Glomerular endothelial cell (primary cell): ENCODE data around the gene PCSK6. TPM values are rescaled to one million over a fixed set of nuclear protein-coding genes. Genes with fewer than 3 reads are reported as not detected.
"Not testable (repeated sequence)": the region's sequence is repeated elsewhere in the genome, so short reads cannot be mapped to it uniquely, and the experiment has no call there.

Source experiments
- DNase-seq: peaks from one replicate; pipeline ENCODE4 v3.0.0-alpha.2; 2011; ENCODE audit warnings: low read depth, low spot score; ENCODE audit errors: extremely low read depth
- total RNA-seq: library from RNA; depleted of rRNA; stranded (reverse); fragments of >200 nt; gene quantifications from 2 replicates; pipeline ENCODE4 v1.2.3, GENCODE V29; 2015

Gene PCSK6
- total RNA-seq, 1 donor from 2014 or later = 24.4 TPM

DNA sequence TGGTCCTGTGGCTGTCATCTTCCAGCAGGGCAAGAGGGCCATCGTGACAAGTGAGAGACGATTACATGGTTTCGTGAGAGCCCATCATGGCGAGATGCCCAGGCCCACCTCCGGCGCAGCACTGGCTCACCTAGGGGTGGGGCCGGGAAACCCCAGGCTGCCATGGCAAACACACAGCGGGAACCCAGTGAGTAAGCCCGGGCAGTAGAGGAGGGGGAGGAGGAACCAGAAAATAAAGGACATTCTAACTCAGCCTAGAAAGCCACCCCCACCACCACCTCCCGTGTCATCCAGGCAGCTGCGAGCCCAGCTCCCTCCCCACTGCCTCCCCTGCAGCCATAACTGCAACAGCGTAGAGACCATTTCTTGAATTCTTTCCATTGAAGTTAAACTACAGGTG lies 52.3 kb downstream of the PCSK6 start:
- no peak for DNase-seq

- DNase-seq = no peak
Measured at GRCh38 chr15:101436526-101436925, 53.0 kb downstream of the PCSK6 start.

- DNase-seq = no peak
Measured at GRCh38 chr15:101435761-101436160, 53.7 kb downstream of the PCSK6 start.

DNA sequence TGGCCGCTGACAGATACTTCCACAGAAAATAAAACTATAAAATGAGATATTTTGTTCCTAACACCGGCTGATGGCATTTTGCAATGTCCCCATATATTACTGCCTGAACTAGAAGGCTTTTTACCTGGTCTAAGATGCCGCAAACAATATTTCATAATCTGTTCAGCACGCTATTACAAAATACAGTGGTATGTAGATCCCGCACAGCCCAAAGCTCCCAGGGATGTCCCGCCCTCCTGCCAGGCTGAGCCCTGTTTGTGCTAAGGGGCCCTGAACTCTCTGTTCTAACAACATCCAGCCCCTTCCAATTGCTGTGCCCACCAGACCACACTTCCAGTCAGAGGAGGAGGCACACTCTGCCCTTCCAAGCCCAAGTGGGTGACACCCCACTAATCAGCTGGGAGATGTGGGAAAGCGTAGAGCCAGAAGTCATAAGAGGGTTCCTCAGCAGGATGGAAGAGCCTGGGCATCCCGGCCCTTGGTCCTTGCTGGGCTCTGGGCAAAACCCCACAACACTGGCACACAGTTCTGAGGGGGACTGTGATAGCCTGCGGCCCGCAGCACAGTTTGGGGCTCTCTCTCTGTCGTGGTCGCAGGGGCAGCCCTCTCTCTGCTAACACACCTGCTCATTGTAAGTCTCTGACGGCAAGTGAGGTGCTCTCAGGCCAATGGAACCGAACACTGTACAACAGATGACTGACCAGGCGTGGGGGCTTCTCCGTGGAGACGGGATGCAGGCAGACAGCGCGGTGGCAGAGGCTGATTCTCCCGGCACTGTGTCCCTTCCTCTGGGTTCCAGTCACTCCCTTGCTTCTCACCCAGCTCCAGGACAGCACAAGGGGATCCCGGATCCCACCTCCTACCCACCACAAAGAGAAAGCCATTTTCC lies 55.2 kb downstream of the PCSK6 start:
- no peak for DNase-seq

DNA sequence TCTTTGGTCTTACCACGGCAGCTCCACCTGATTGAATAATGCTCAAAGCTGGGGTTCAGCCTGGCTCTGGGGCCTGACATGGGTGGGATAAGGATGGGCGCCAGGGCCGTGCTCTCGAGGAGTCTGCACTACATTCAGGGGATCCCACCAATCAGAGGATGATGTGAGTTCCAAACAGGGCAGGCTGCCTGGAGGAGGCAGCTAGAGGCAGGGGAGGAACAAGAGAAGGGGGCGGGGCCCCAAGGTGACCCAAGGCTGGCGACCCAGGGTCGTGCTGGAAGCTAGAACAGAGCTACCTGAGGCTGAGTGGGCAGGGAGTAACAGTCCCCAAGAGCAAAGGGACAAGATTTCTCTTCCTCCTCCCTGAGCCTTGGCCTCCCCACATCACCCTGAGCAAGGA lies 56.1 kb downstream of the PCSK6 start:
- no peak for DNase-seq

GRCh38 chr15:101432982-101433381 lies 56.5 kb downstream of the PCSK6 start:
- DNase-seq = no peak

DNA sequence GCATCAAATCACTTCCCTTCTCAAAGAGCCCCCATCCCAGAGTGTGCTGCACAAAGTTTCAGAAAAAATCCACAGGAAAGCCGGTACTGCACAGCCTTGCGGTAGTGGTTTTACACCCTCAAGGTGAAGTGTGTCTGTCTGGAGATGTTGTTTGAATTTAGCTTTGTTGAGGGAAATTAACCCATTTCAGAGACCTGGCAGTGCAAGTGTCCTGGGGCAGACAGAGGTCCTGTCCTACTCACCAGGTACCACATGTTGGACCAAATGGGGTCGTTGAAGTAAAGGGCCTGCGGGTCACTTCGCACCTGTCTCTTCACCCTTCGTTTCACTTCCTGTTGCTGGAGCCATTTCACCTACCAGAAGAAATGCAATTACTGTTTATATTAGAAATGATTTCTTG lies 57.8 kb downstream of the PCSK6 start:
- DNase-seq = no peak

DNA sequence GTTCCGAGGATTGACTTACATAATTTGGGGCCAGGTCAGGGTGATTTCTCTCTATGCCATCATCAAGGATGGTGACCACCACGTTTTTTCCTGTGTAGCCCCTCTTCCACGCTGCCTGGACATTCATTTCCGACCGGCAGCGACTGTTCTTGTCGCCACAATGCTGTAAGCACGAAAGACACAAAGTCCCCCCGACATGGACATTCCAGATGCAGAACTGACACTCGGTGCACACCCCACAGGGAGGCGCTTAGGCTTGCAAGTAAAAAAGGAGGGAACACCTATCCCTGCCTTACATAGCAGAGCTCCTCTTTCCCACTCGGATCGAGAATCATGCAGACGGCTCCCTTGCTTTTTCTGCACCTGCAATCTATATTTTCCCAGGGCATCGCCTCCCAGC lies 58.2 kb downstream of the PCSK6 start:
- DNase-seq = no peak

GRCh38 chr15:101429646-101430045 lies 59.9 kb downstream of the PCSK6 start:
- DNase-seq = no peak

DNA sequence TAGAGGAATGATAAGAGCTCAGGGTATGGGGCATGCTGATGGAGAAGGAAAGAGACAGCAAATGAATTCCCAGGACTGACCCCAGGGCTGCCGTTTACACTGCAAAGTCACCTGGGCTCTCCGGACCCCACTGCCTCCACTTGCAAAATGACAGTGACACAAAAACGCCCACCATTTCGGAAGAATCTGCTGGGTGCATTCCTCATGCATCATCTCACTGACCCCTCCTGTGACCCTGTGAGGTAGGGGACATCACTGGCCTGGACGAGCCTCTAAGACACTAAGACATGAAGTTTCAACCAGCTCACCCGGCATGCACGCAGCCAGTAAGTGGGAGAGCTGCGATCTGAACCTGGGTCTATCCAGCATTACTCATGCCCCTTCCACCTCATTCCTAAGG lies 60.3 kb downstream of the PCSK6 start:
- no peak for DNase-seq

DNA sequence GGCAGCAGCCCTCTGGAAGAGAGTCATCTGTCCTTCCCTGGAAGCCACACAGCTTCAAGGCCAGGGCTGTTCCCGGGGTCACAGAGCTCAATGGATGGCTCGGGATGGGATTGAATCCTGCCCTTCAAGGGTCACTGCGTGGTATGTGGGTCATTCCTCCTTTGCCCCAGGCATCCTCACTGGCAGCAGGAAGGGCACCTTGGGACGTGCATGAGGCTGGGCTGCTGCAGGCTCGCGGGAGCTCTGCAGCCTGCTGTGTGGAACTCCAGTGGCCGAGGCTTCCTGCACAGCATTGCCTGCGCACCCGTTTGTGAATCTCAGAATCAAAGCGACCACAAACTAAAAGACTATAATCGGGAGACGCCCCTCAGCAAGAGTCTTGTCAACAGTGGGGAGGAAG lies 60.7 kb downstream of the PCSK6 start:
- no peak for DNase-seq

DNA sequence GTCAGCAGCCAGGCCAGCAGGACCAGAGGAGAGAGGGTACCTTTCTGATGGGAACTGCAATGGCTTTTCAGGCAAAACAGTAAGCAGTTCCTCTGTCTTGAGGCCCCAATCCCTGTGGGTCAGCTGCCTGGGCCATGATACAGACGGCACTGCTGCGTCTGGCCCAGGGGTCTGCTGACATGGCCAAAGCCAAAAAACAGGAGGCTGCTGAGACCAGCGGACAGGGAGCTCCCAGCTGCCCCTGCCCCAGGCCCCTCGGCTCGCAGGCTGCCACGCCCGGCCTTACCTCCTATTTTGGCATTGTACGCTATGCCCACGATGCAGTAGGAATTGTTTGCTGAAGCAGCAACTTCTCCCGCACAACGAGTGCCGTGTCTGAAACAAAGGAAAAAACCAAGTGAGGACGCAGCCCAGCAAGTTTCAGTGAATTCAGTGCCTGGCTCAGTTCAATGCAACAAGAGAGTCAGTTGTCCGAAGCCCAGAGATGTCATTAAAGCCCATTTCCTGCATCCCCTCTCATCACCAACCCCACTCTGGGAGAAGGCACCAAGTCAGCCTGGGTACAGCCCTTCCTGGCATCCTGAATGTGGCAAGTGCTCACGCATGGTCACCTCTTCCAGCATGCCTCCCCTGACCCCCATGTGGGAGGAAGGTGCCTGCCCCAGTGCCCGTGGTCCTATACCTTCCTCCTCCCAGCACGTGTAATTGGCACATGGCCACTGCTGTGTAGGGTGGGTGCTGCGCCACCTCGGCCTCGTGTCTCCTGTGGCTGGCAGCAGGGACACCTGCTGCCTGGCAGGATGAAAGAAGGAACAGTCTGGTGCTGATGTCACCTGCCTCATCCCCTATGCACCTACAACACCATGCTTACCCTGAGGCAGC lies 61.7 kb downstream of the PCSK6 start:
- DNase-seq = no peak

DNA sequence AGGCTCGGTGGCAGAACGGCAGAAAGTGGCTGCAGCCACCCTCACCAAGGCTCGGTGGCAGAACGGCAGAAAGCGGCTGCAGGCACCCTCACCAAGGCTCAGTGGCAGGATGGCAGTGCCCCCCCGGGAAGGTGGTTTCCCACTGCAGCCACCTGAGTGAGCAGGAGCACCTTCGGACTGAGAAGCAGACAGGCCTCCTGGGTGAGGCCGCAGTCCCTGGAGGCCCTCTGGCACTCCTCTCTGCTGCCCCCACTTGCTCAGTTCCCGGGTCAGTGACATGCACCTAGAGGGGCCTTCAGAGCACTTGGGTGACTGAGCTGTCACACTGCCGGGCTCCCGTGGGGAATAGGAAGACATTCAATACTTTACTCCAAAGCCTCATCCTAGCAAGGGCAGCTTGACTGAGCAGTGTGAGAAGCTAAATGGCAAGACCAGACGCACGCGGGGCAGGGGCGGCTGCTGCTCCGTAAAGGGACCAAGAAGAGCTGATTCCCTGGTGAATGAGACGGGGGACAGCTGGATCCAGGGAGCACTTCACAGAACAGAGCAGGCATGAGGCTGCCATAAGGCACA lies 62.7 kb downstream of the PCSK6 start:
- no peak for DNase-seq

DNA sequence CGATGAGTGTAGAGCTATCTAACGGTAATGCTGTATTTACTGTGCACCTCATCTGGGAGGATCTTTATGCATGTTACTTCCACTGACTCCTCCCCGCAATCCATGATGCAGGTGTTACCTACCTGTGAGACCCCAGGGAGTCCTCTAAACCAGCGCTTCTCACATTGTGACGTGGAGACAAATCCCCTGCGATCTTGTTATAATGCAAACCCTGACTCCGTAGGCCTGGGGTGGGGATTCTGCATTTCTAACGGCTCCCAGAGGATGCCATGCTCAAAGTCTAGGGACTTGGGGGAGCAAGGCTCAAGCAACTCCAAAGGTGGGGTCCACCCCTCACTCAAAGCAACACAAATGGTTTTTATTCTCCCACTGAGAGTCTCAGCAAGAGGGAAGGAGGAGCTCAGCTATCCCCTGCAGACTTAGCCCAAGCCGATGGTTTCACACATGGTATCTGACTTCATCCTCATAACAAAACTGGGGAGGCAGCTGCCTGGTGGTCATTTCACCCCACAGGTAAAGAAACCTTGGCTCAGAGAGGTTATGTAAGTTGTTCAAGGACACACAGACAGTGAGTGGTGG lies 63.6 kb downstream of the PCSK6 start:
- no peak for DNase-seq

DNA sequence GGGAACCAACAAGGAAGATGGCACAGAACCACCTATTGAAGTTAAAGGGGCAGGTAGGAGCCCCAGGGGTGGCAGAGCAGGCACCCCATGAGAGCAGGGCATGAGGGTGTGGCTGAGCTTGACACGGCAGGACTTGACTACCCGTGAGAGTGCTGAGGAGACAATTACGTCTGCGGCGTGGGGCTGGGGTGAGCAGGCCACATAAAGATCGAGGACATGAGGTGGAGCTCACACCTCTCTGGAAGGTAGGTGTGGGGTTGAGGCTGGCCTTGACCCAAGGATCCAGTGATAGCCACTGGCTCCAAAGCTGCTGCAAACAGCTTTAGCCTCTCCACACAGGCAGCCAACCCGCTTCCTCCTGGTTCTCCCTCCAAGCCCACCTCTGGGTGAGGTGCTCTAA lies 64.5 kb downstream of the PCSK6 start:
- no peak for DNase-seq

GRCh38 chr15:101420232-101420631 lies 69.3 kb downstream of the PCSK6 start:
- no peak for DNase-seq

DNA sequence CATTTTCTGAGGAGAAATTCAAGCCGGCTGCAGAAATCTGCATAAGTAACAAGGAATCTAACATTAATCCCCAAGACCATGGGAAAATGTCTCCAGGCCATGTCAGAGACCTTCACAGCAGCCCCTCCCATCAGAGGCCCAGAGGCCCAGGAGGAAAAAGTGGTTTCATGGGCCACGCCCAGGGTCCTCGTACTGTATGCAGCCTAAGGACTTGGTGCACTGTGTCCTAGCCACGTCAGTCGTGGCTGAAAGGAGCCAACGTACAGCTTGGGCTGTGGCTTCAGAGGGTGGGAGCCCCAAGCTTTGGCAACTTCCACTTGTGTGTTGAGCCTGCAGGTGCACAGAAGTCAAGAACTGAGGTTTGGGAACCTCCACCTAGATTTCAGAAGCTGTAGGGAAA lies 73.0 kb downstream of the PCSK6 start:
- DNase-seq = not testable (repeated sequence)

DNA sequence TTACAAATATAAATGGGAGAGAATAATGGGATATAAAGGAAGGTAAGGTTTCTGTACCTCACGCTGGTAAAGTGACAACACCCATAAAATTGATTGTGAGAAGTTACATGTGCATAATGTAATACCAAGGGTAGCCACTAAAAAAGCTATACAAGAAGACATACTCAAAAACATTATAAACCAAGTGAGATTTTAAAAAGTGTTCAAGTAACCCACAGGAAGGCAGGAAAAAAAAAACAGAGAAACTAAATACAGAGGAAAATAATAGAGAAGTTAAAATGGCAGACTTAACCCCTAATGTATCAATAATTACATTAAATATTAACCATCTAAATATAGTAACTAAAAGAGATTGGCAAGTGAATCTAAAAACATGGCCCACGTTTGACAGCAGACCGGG lies 76.3 kb downstream of the PCSK6 start:
- DNase-seq = no peak

DNA sequence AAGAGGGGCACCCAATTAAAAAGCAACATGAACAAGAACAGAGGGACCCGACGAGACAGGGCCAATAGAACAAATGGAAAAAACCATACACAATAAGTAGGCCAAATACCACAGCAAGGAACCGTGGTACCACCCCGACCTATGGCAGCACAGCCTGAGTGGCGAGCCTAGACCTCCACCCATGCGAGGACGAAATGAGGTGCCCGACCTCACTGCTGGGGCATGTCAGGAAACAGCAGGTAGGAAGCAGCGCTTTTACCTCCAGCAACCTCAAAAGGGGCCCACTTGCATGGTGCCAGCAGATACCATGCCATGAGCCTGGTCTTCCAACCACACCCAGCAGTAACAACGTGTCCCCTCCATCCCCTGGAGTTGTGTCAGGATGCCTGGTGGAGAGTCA lies 77.9 kb downstream of the PCSK6 start:
- no peak for DNase-seq

- no peak for DNase-seq
Measured at GRCh38 chr15:101411085-101411484, 78.4 kb downstream of the PCSK6 start.

DNA sequence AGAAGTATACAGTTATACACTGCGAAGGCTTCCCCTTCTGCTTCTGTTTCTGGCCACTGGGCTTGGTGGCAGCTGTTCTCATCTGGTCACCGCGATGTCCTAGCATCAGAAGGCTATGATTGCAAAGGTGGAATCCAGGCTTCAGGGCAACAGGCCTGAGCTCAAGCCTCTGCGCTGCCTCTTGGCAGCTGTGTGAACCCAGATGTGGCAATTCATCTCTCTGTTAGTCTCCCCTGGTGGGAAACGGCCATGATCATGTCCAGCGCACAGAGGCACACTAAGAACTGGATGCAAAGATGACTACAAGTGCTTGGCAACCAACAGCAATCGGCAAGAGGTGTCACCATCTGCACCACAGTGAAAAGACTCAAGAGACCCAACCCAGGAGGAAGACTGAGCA lies 78.9 kb downstream of the PCSK6 start:
- no peak for DNase-seq
